Ovary (tissue), 9 donors: Measurements from ENCODE around the gene TAX1BP3. TPM values are rescaled to one million over a fixed set of nuclear protein-coding genes. Genes with fewer than 3 reads are reported as not detected.

Experiments
- DNase-seq, 5 donors: peaks; one replicate each; pipeline ENCODE4 v3.0.0-alpha.2; 2019 to 2020
- H3K27ac ChIP-seq, 2 donors: fragments of 200-600 bp; one replicate each; pipeline versions ENCODE4 v1.5.1 to v1.8.0; 2019 to 2022
- H3K27me3 ChIP-seq: fragments of 200-600 bp; one replicate; pipeline ENCODE4 v1.8.0; 2022
- H3K36me3 ChIP-seq: fragments of 200-600 bp; sonication (generic); one replicate; pipeline ENCODE4 v1.5.1; 2019
- H3K4me1 ChIP-seq: one replicate; pipeline ENCODE4 v1.8.1; 2013; ENCODE audit warnings: mild to moderate bottlenecking, moderate library complexity; ENCODE audit not compliant: insufficient read depth
- H3K4me3 ChIP-seq: fragments of 200-600 bp; sonication (generic); one replicate; pipeline ENCODE4 v1.5.1; 2017
- H3K9me3 ChIP-seq, 2 donors: fragments of 200-600 bp in 1 of 2; sonication (generic) in 1 of 2; one replicate each; pipeline versions ENCODE4 v1.5.1 to v1.8.1; 2013 to 2019; ENCODE audit warnings: mild to moderate bottlenecking in 1 of 2, moderate library complexity in 1 of 2
- EP300 ChIP-seq: sonication (generic); formaldehyde crosslinking; IDR thresholded peaks from one replicate; pipeline ENCODE4 v1.6.1; 2017; ENCODE audit warnings: antibody characterized with exemption
- POLR2A ChIP-seq: fragments of 450-650 bp; IDR thresholded peaks from one replicate; pipeline ENCODE4 v1.6.1; 2017; ENCODE audit warnings: antibody characterized with exemption, mild to moderate bottlenecking, moderate library complexity
- WGBS, 3 donors: extraction: QIAGEN DNeasy Blood & Tissue Kit in 1 of 3; methylation state at CpG; one replicate each; pipeline versions ENCODE4 v1.1.5 to v1.1.7; 2013 to 2017; 5-methylcytosine and 5-hydroxymethylcytosine counted together
- intact Hi-C, 4 donors: fragments of 100-400 bp; cut with DNase I; formaldehyde crosslinking; loops; one replicate each; pipeline versions ENCODE4 v1.11.0 to v1.15.1; 2022 to 2023
- polyA plus RNA-seq, 2 donors: library from polyadenylated mRNA; stranded (reverse); fragments of 200-250 nt in 1 of 2; fragments of 350-450 nt in 1 of 2; fragmentation: Illumina TruSeq in 1 of 2; extraction: RNeasy Lipid Tissue Mini Kit (QIAGEN cat#74804) in 1 of 2; gene quantifications; one replicate each; pipeline ENCODE4 v1.2.3, GENCODE V29; 2013 to 2014
- total RNA-seq, 7 donors: library from RNA; depleted of rRNA in 2 of 7; stranded (reverse); fragments of >200 nt in 2 of 7; fragmentation: NEBNext Ultra II Directional in 3 of 7; extraction: Animal tissue kit (Norgen Biotek cat#: 25700) in 3 of 7; gene quantifications; one replicate each; pipeline versions ENCODE4 v1.1.0 to v1.2.4, GENCODE V29; 2016 to 2023
- TF ChIP-seq, protein P1 (sequence below), 3 donors: fragments of 450-650 bp in 2 of 3; fragments of 200-600 bp in 1 of 3; IDR thresholded peaks; one replicate each; pipeline versions ENCODE4 v1.5.1 to v1.8.0; 2016 to 2022; ENCODE audit warnings: antibody characterized with exemption in 3 of 3, mild to moderate bottlenecking in 1 of 3
- donor health status: DM: no; HTN: no; CAD: no; lungs with moderate emphysema.
- donor health status: DM: no; HTN: no; CAD: no.
- donor health status: Bipolar disorder and iron deficiency.
- donor health status: DM: yes; HTN: yes; CAD: no.
- donor health status: DM: no; HTN: no; CAD: no.
- donor health status: DM: yes; HTN: yes; CAD: no.

TAX1BP3 gene
- total and polyA plus RNA-seq, 9 donors: 48.7 to 166 (median 125) TPM

- peak overlapping the region in 1 of 2 donors; percentile 11 for H3K27ac ChIP-seq
- no peaks in the 10 kb centered on the region for H3K36me3 ChIP-seq
- peaks cover 2% of the 10 kb centered on the region for H3K4me1 ChIP-seq
- intact Hi-C loops: no loop called here
- 67 to 80% (median 73%) methylated on average over 16 of the region's 16 CpGs for WGBS, 3 donors
- DNase-seq: no peak
- H3K4me3 ChIP-seq: no peak overlapping the region
- TF ChIP-seq, protein P1, sequence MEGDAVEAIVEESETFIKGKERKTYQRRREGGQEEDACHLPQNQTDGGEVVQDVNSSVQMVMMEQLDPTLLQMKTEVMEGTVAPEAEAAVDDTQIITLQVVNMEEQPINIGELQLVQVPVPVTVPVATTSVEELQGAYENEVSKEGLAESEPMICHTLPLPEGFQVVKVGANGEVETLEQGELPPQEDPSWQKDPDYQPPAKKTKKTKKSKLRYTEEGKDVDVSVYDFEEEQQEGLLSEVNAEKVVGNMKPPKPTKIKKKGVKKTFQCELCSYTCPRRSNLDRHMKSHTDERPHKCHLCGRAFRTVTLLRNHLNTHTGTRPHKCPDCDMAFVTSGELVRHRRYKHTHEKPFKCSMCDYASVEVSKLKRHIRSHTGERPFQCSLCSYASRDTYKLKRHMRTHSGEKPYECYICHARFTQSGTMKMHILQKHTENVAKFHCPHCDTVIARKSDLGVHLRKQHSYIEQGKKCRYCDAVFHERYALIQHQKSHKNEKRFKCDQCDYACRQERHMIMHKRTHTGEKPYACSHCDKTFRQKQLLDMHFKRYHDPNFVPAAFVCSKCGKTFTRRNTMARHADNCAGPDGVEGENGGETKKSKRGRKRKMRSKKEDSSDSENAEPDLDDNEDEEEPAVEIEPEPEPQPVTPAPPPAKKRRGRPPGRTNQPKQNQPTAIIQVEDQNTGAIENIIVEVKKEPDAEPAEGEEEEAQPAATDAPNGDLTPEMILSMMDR (IDR thresholded peaks at IDR 0.05): no peak
- no peak for TF ChIP-seq POLR2A
- TF ChIP-seq EP300: no peak
- H3K9me3 ChIP-seq: no peaks in the 10 kb centered on the region
- no peaks in the 10 kb centered on the region for H3K27me3 ChIP-seq
Measured at GRCh38 chr17:3626831-3627768, 41.3 kb downstream of the TAX1BP3 start.

GRCh38 chr17:3622977-3623594, 45.3 kb downstream of the TAX1BP3 start:
- Histone ChIP-seq H3K27ac (no peak overlapping the region), H3K27me3 (no peaks in the 10 kb centered on the region), H3K9me3 (no peaks in the 10 kb centered on the region), H3K36me3 (no peaks in the 10 kb centered on the region), H3K4me1 (peaks cover 2% of the 10 kb centered on the region), H3K4me3 (no peak overlapping the region)
- 93 to 95% (median 95%) methylated on average over 16 of the region's 16 CpGs for WGBS, 3 donors
- no peak for DNase-seq
- intact Hi-C loops: no loop called here
- TF ChIP-seq, protein P1 (IDR thresholded peaks at IDR 0.05): no peak
- no peak for TF ChIP-seq POLR2A
- TF ChIP-seq EP300: no peak

- Histone ChIP-seq H3K27ac (no peak overlapping the region), H3K36me3 (no peaks in the 10 kb centered on the region), H3K4me1 (no peaks in the 10 kb centered on the region), H3K9me3 (no peaks in the 10 kb centered on the region), H3K4me3 (no peak overlapping the region), H3K27me3 (no peaks in the 10 kb centered on the region)
- DNase-seq: no peak
- no peak for TF ChIP-seq POLR2A
- TF ChIP-seq EP300: no peak
- TF ChIP-seq, protein P1 (IDR thresholded peaks at IDR 0.05): no peak
- 94 to 95% (median 95%) methylated on average over 8 of the region's 8 CpGs for WGBS, 3 donors
- intact Hi-C loops: no loop called here
Measured at GRCh38 chr17:3621146-3621720, 47.1 kb downstream of the TAX1BP3 start.

GRCh38 chr17:3615160-3615870, 53.1 kb downstream of the TAX1BP3 start:
- Histone ChIP-seq H3K27ac (no peak overlapping the region), H3K4me1 (no peaks in the 10 kb centered on the region), H3K4me3 (no peak overlapping the region), H3K27me3 (no peaks in the 10 kb centered on the region), H3K36me3 (no peaks in the 10 kb centered on the region), H3K9me3 (no peaks in the 10 kb centered on the region)
- WGBS, 3 donors: 93 to 95% (median 94%) methylated on average over 18 of the region's 18 CpGs
- TF ChIP-seq, protein P1 (IDR thresholded peaks at IDR 0.05): no peak
- TF ChIP-seq EP300 (no peak), POLR2A (no peak)
- no peak for DNase-seq
- intact Hi-C loops: no loop called here
